Measurements from ENCODE around the gene TKFC. TPM values are rescaled to one million over a fixed set of nuclear protein-coding genes. Genes with fewer than 3 reads are reported as not detected.

The TKFC gene
- total and polyA plus RNA-seq, 2 experiments from 2014 or later, result 42.3 to 104 TPM

- H3K36me3 ChIP-seq (replicated peaks; ENCODE audit: insufficient read depth, low read depth), result no peaks in the 10 kb centered on the region
- H3K4me2 ChIP-seq, result no peak overlapping the region
- WGBS (ENCODE audit: low lambda C conversion rate, missing lambda C conversion rate), result 95% methylated on average over 8 of the region's 8 CpGs
- no peaks in the 10 kb centered on the region for H4K20me1 ChIP-seq (ENCODE audit: insufficient read depth, poor library complexity, severe bottlenecking)
- TF ChIP-seq CTCF (IDR thresholded peaks at IDR 0.05; ENCODE audit: poor library complexity) (no peak), EZH2 (IDR thresholded peaks at IDR 0.05; ENCODE audit: borderline replicate concordance) (no peak), EZH2phosphoT487 (IDR thresholded peaks at IDR 0.05; ENCODE audit: low read depth, severe bottlenecking, unreplicated experiment) (no peak)
- no peak for DNase-seq (ENCODE audit: low spot score)
- H3K9me3 ChIP-seq (ENCODE audit: low read depth), result no peaks in the 10 kb centered on the region
- H3K79me2 ChIP-seq, result no peaks in the 10 kb centered on the region
- H3K9me2 ChIP-seq (replicated peaks; ENCODE audit: insufficient read depth), result no peaks in the 10 kb centered on the region
- H3K4me1 ChIP-seq (ENCODE audit: insufficient read depth), result no peaks in the 10 kb centered on the region
- H3K4me3 ChIP-seq, result no peak overlapping the region
- no peak overlapping the region for H3K27ac ChIP-seq
- no peaks in the 10 kb centered on the region for H3K27me3 ChIP-seq
- no peak overlapping the region for H2AFZ ChIP-seq
Observed at GRCh38 chr11:61370349-61371005, 37.4 kb downstream of the TKFC start.

GRCh38 chr11:61372659-61373420 is 39.8 kb downstream of the TKFC start:
- Histone ChIP-seq H3K27me3 (no peaks in the 10 kb centered on the region), H3K4me3 (no peak overlapping the region), H3K4me1 (ENCODE audit: insufficient read depth) (no peaks in the 10 kb centered on the region), H3K9me2 (replicated peaks; ENCODE audit: insufficient read depth) (no peaks in the 10 kb centered on the region), H4K20me1 (ENCODE audit: insufficient read depth, poor library complexity, severe bottlenecking) (no peaks in the 10 kb centered on the region), H3K4me2 (no peak overlapping the region), H3K9me3 (ENCODE audit: low read depth) (no peaks in the 10 kb centered on the region), H3K27ac (no peak overlapping the region), H3K79me2 (no peaks in the 10 kb centered on the region), H3K36me3 (replicated peaks; ENCODE audit: insufficient read depth, low read depth) (no peaks in the 10 kb centered on the region), H2AFZ (no peak overlapping the region)
- TF ChIP-seq EZH2phosphoT487 (IDR thresholded peaks at IDR 0.05; ENCODE audit: low read depth, severe bottlenecking, unreplicated experiment) (no peak), CTCF (IDR thresholded peaks at IDR 0.05; ENCODE audit: poor library complexity) (no peak), EZH2 (IDR thresholded peaks at IDR 0.05; ENCODE audit: borderline replicate concordance) (no peak)
- no peak for DNase-seq (ENCODE audit: low spot score)
- 92% methylated on average over 8 of the region's 8 CpGs for WGBS (ENCODE audit: low lambda C conversion rate, missing lambda C conversion rate)

- no peaks in the 10 kb centered on the region for H3K27me3 ChIP-seq
- H3K79me2 ChIP-seq, result no peaks in the 10 kb centered on the region
- no peak overlapping the region for H3K27ac ChIP-seq
- H3K4me2 ChIP-seq, result no peak overlapping the region
- 92% methylated on average over 6 of the region's 6 CpGs for WGBS (ENCODE audit: low lambda C conversion rate, missing lambda C conversion rate)
- no peak for DNase-seq (ENCODE audit: low spot score)
- H3K4me1 ChIP-seq (ENCODE audit: insufficient read depth), result peaks cover 4% of the 10 kb centered on the region
- no peaks in the 10 kb centered on the region for H3K36me3 ChIP-seq (replicated peaks; ENCODE audit: insufficient read depth, low read depth)
- TF ChIP-seq CTCF (IDR thresholded peaks at IDR 0.05; ENCODE audit: poor library complexity) (no peak), EZH2 (IDR thresholded peaks at IDR 0.05; ENCODE audit: borderline replicate concordance) (no peak), EZH2phosphoT487 (IDR thresholded peaks at IDR 0.05; ENCODE audit: low read depth, severe bottlenecking, unreplicated experiment) (no peak)
- no peaks in the 10 kb centered on the region for H3K9me2 ChIP-seq (replicated peaks; ENCODE audit: insufficient read depth)
- H3K4me3 ChIP-seq, result no peak overlapping the region
- no peak overlapping the region for H2AFZ ChIP-seq
- no peaks in the 10 kb centered on the region for H4K20me1 ChIP-seq (ENCODE audit: insufficient read depth, poor library complexity, severe bottlenecking)
- H3K9me3 ChIP-seq (ENCODE audit: low read depth), result no peaks in the 10 kb centered on the region
Observed at GRCh38 chr11:61375761-61376108, 42.7 kb downstream of the TKFC start.

Measured in hepatocyte (in vitro differentiated cells).